ENCODE measurements around the gene FMN1. TPM values are rescaled to one million over a fixed set of nuclear protein-coding genes. Genes with fewer than 3 reads are reported as not detected.
A peak's percentile ranks its signal among the peaks of the same experiment; 100 is the strongest.

The FMN1 gene
- total RNA-seq, 4 donors from 2014 or later: 32.6 to 102 (median 63.0) TPM

- intact Hi-C loops (cut with DNase I; ENCODE audit: low total_unique reads): no loop called here
- no peaks in the 10 kb centered on the region for H3K36me3 ChIP-seq
- H3K4me3 ChIP-seq: no peak overlapping the region
- WGBS, 2 donors (ENCODE audit: low coverage in 1 of 2): 84 to 100% methylated on average over 3 to 4 of the region's 4 CpGs
- TF ChIP-seq POLR2AphosphoS5 (IDR thresholded peaks at IDR 0.05) (no peak), EP300 (IDR thresholded peaks at IDR 0.05; ENCODE audit: low read depth) (no peak), CTCF (IDR thresholded peaks at IDR 0.05) (no peak), POLR2A (IDR thresholded peaks at IDR 0.05) (no peak)
- no peaks in the 10 kb centered on the region for H3K4me1 ChIP-seq
- H3K27ac ChIP-seq: no peak overlapping the region
- in situ Hi-C loops (cut with MboI; ENCODE audit: low pct_ligation_motif_present in 1 of 4, low pct_unique_long_range_greater_than_20kb in 1 of 4, low sequenced_read_pairs in 3 of 4): no loop called here
- no peak for DNase-seq
- H3K9me3 ChIP-seq: no peaks in the 10 kb centered on the region
- no peaks in the 10 kb centered on the region for H3K27me3 ChIP-seq
These were observed 276.0 kb downstream of the FMN1 start for GRCh38 chr15:32918547-32918946.

- Histone ChIP-seq H3K27ac (no peak overlapping the region), H3K4me1 (peaks cover 0 to 7% (median 3%) of the 10 kb centered on the region in 4 donors), H3K36me3 (no peaks in the 10 kb centered on the region), H3K4me3 (no peak overlapping the region), H3K27me3 (no peaks in the 10 kb centered on the region), H3K9me3 (no peaks in the 10 kb centered on the region)
- in situ Hi-C loops (cut with MboI; ENCODE audit: low pct_ligation_motif_present in 1 of 4, low pct_unique_long_range_greater_than_20kb in 1 of 4, low sequenced_read_pairs in 3 of 4): no loop called here
- no peak for TF ChIP-seq EP300 (IDR thresholded peaks at IDR 0.05; ENCODE audit: low read depth)
- no peak for TF ChIP-seq POLR2AphosphoS5 (IDR thresholded peaks at IDR 0.05)
- no peak for TF ChIP-seq CTCF (IDR thresholded peaks at IDR 0.05)
- no peak for TF ChIP-seq POLR2A (IDR thresholded peaks at IDR 0.05)
- intact Hi-C loops (cut with DNase I; ENCODE audit: low total_unique reads): no loop called here
- WGBS, 2 donors (ENCODE audit: low coverage in 1 of 2): 92% methylated on average over 3 of the region's 3 CpGs
- DNase-seq: no peak
These were observed 283.7 kb downstream of the FMN1 start for GRCh38 chr15:32910839-32911238.

- intact Hi-C loops (cut with DNase I; ENCODE audit: low total_unique reads): no loop called here
- H3K27ac ChIP-seq: no peak overlapping the region
- no peak for DNase-seq
- no peak overlapping the region for H3K4me3 ChIP-seq
- in situ Hi-C loops (cut with MboI; ENCODE audit: low pct_ligation_motif_present in 1 of 4, low pct_unique_long_range_greater_than_20kb in 1 of 4, low sequenced_read_pairs in 3 of 4): no loop called here
- no peaks in the 10 kb centered on the region for H3K27me3 ChIP-seq
- no peaks in the 10 kb centered on the region for H3K36me3 ChIP-seq
- peaks cover 0 to 7% (median 3%) of the 10 kb centered on the region in 4 donors for H3K4me1 ChIP-seq
- no peaks in the 10 kb centered on the region for H3K9me3 ChIP-seq
- TF ChIP-seq POLR2AphosphoS5 (IDR thresholded peaks at IDR 0.05) (no peak), EP300 (IDR thresholded peaks at IDR 0.05; ENCODE audit: low read depth) (no peak), CTCF (IDR thresholded peaks at IDR 0.05) (no peak), POLR2A (IDR thresholded peaks at IDR 0.05) (no peak)
- WGBS, 2 donors (ENCODE audit: low coverage in 1 of 2): 89 to 91% methylated on average over 1 to 2 of the region's 2 CpGs
These were observed 285.1 kb downstream of the FMN1 start for GRCh38 chr15:32909431-32909830.

GRCh38 chr15:32908872-32909271 lies 285.6 kb downstream of the FMN1 start:
- Histone ChIP-seq H3K27me3 (no peaks in the 10 kb centered on the region), H3K27ac (peak overlapping the region in 2 of 4 donors; percentile 34 to 39), H3K4me1 (peaks cover 0 to 7% (median 3%) of the 10 kb centered on the region in 4 donors), H3K36me3 (no peaks in the 10 kb centered on the region), H3K9me3 (no peaks in the 10 kb centered on the region), H3K4me3 (no peak overlapping the region)
- 80 to 83% methylated on average over 4 of the region's 4 CpGs for WGBS, 2 donors (ENCODE audit: low coverage in 1 of 2)
- no peak for TF ChIP-seq POLR2AphosphoS5 (IDR thresholded peaks at IDR 0.05)
- TF ChIP-seq POLR2A (IDR thresholded peaks at IDR 0.05): no peak
- no peak for TF ChIP-seq CTCF (IDR thresholded peaks at IDR 0.05)
- TF ChIP-seq EP300 (IDR thresholded peaks at IDR 0.05; ENCODE audit: low read depth): no peak
- DNase-seq: no peak
- in situ Hi-C loops (cut with MboI; ENCODE audit: low pct_ligation_motif_present in 1 of 4, low pct_unique_long_range_greater_than_20kb in 1 of 4, low sequenced_read_pairs in 3 of 4): no loop called here
- intact Hi-C loops (cut with DNase I; ENCODE audit: low total_unique reads): no loop called here

All from transverse colon (tissue), 4 donors.